Fibroblast of pulmonary artery (primary cell): Measurements from ENCODE around the gene FAM229A.
A peak's percentile ranks its signal among the peaks of the same experiment; 100 is the strongest.

Source experiments
- DNase-seq: peaks from one replicate; pipeline ENCODE4 v3.0.0-alpha.2; 2010; ENCODE audit warnings: low read depth
- H3K4me3 ChIP-seq: replicated peaks from 2 replicates; pipeline ENCODE4 v1.5.1; 2011; ENCODE audit warnings: low read depth, mild to moderate bottlenecking, control low read depth, low read length, moderate library complexity
- CTCF ChIP-seq: IDR thresholded peaks from 2 replicates; pipeline ENCODE4 v1.5.1; 2011; ENCODE audit warnings: mild to moderate bottlenecking, control low read depth, low read length, inconsistent platforms; ENCODE audit errors: missing control alignments

Gene FAM229A

GRCh38 chr1:32335535-32335789 is 26.8 kb downstream of the FAM229A start:
- TF ChIP-seq CTCF: no peak
- DNase-seq: no peak
- H3K4me3 ChIP-seq: peak overlapping the region; percentile 79

GRCh38 chr1:32334864-32335534 is 27.3 kb downstream of the FAM229A start:
- H3K4me3 ChIP-seq: peak overlapping the region; percentile 79
- peak; percentile 49 for DNase-seq
- TF ChIP-seq CTCF: peak; percentile 45

GRCh38 chr1:32334274-32334861 is 27.9 kb downstream of the FAM229A start:
- DNase-seq: no peak
- TF ChIP-seq CTCF: no peak
- peak overlapping the region; percentile 79 for H3K4me3 ChIP-seq

- TF ChIP-seq CTCF: no peak
- no peak for DNase-seq
- H3K4me3 ChIP-seq: peak overlapping the region; percentile 79
Measured at GRCh38 chr1:32333251-32333963, 28.9 kb downstream of the FAM229A start.

GRCh38 chr1:32332290-32333079 is 29.8 kb downstream of the FAM229A start:
- no peak for DNase-seq
- no peak overlapping the region for H3K4me3 ChIP-seq
- no peak for TF ChIP-seq CTCF

- no peak overlapping the region for H3K4me3 ChIP-seq
- TF ChIP-seq CTCF: no peak
- no peak for DNase-seq
Measured at GRCh38 chr1:32331549-32331948, 30.7 kb downstream of the FAM229A start.
